HG03571 (cell line): Measurements from ENCODE around the gene ASCL2.

Experiments used
- ATAC-seq: cut with Tn5 transposase; IDR thresholded peaks from one replicate; pipeline ENCODE4 v1.9.1; 2021; ENCODE audit not compliant: unreplicated experiment

Gene ASCL2

DNA sequence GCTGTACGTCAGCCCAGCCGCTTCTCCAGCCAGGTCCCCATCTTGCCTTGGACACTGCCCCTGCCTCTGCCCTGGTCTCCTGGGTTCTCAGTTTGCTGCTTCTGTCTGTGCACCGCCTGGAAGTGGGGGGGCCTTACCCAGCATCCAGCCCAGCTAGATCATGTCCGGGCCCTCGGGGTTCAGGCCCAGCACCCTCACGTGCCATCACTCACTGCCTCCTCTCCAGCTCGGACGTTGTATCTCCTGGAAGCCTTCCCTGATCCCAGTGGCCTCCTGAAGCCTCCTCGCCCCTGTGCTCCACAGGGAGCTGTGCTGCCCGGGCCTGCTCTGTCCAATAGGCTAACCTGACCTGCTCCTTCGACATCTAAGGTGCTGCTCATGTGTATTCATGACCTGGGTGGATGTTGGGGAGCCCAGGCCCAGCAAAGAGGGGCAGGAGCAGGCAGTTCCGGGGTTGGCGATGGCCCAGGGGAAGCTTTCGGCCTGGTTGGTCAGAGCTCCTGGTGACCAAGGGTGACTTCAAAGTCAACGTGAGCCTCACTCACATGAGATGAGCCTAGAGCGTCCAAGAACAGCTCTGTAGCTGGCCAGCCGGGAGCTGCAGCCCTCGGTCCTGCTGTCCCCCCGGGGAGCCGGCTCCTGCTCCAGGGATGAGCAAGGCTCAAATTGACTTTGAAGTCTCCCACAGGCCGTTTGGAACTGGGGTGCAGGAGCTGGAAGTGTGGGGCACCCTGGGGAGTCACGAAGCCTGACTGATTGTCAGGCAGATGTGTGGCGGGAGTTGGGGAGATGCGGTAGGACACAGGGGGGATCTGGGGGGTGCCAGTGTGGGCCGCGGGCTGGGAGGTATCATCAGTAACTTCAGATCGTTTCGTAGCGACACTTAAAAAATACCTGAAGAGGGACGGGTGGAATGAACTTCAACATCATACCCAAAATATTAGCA, 5.2 kb upstream of the ASCL2 start:
- no peak for ATAC-seq

DNA sequence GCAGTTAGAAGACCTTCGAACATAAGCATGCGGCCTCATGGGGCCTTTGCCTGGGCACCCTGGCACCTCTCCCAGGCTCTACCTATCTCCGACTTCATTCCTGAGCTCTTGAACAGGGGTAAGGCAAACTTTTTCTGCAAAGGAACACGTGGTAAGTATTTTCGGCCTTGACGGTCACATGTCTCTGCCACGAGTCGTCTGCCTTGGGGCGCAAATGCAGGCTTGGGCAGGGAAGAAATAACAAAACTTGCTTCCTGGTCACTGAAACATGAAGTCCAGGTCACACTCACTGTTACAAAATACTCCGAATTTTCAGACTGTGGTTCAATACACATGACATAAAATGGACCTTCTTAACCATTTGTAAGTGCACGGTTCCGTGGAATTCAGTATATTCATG, 3.4 kb upstream of the ASCL2 start:
- no peak for ATAC-seq

DNA sequence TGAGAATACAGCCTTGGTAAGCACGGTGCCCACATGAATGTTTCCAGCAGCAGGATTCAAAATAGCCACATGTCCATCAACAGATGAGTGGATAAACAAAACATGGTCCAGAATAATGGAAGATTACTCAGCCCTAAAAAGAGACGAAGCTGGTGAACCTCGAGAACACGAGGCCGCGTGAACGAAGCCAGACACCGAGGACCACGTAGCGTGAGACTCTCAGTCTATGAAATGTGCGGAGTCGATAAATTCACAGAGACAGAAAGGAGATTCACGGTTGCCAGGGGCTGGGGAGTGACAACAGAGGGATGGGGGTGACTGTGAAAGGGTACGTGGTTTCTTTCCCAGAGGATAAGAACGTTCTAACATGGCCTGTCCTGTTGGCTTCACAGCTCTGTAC, 2.9 kb upstream of the ASCL2 start:
- no peak for ATAC-seq

DNA sequence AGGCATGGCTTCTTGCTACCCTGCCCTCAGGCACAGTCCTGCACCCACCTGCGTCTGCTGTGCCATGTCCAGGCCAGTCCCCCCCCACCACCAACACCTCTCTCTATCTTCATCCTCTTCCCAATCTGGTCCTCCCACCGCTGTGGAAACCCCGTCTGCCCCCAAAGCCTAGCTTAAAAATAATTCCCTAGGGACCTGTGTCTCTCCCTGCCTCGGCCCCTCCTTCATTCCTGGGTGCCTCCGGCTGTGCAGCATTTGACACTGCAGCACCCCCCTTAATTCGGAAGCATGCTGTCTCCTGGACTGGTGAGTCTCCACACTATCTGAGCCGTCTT, 2.5 kb upstream of the ASCL2 start:
- no peak for ATAC-seq

DNA sequence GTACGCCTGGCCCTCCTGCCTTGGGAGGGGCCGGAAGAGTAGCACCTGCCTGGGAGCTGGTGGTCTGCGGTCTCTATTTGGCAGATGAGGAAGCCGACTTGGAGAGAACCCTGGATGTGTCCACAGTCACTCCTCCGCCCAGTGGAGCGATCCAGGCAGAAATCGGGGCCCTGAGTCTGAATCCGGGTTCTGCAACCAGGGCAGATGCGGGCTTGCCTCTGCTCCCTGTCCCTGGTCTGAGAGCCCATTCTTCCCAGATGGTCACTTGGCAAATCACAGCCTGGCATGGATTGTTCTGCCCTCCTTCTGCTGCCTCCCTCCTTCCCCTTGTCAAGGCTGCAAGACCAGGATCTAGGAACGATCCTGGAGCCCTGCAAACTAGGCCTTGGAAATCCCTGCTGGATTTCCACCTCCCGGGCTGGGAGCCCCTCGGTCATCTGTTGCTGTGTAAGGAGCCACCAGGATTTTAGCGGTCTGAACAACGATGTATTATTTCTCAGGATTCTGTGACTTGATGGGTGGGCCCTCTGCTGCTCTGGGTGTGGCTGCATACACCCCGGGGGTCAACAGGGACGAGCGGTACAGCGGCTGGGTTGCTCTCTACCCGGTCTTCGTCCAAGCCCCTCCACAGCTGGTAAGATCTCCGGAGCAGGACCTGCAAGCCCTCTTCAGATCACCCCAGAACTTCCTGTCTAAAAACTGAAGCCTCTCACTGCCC, 2.0 kb upstream of the ASCL2 start:
- no peak for ATAC-seq

DNA sequence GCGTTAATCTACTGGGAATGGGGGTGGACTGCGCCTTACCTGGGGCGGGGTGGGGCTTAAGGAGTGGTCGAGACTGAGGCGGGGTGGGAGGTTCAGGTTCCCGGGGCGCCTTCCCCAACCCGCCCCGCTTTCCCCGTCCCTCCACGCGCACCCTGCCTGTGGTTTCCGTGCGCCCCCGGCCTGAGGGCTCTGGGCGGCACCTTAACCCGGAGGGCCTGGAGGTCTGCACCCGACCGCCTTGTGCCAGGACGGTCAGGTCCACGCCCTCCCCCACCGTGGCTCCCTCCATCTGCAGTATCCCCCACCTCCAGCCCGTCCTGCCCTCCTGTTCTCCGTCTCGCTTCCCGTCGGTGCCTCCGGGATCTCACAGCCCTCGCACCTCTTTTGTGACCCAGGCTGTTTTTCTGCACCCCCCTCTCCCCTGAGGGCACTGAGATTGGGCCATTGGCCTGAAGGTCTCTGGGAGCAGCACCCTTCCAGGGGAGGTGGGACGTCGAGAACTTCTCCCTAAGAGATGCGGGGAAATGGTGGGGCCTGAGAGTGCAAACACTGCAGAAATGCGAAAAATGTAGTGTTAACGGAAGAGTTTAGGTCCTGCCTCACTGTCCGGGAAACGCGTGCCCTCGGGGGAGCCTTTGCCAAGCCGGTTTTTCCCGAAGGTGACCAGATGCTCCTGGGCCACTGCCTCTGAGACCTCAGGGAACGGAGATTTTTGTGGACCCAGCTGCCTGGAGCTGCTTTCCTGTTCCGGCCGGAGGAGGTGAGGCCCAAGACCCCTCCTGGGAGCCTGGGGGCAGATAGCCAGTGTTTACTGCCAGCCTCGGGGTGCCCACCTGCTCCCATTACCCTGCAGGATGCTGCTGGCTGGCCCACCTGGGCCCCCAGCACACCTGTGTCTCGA, 1.2 kb upstream of the ASCL2 start:
- no peak for ATAC-seq

DNA sequence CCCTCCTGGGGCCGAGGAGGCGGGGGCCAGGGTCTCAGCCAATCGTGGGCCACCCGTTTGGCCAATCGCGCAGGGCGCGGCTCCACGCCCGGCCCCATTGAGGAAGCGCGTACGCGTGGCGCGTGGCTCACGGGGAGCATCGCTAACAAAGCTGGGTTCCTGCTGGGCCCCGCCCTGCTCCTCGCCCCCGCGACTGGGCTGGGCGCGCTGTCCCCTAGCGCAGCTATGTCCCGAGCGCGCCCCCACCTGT, 614 bp upstream of the ASCL2 start:
- no peak for ATAC-seq

DNA sequence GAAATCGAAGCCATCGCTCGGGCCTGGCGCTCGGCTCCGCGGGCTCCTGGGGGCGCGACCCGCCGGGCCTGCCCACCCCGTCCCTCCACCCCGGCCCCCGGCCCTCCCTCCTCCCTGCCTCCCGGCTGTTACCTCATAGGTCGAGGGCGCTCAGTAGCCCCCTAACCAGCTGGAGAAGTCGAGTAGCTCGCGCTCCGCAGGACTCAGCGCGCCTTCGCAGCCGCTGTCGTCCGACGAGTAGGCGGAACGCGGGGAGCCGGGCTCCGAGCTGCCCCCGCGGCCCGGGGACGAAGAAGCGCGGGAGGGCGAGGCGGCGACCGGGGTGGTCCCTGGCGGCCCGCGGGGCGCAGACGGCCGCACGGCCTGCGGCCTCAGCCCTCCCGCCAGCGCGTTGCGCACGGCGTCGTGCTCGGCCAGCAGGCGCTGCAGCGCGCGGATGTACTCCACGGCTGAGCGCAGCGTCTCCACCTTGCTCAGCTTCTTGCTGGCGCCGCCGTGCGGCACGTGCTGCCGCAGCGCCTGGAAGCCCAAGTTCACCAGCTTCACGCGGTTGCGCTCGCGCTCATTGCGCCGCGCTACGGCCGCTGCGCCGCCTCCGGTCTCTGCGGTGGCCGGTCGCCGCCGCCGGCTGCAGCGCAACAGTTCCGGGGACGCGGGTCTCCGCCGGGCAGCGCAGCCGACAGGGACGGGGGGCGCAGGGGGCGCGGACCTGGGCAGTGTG, 627 bp downstream of the ASCL2 start:
- ATAC-seq, result no peak

- ATAC-seq, result no peak
Measured at GRCh38 chr11:2268729-2269600, 1.4 kb downstream of the ASCL2 start.

DNA sequence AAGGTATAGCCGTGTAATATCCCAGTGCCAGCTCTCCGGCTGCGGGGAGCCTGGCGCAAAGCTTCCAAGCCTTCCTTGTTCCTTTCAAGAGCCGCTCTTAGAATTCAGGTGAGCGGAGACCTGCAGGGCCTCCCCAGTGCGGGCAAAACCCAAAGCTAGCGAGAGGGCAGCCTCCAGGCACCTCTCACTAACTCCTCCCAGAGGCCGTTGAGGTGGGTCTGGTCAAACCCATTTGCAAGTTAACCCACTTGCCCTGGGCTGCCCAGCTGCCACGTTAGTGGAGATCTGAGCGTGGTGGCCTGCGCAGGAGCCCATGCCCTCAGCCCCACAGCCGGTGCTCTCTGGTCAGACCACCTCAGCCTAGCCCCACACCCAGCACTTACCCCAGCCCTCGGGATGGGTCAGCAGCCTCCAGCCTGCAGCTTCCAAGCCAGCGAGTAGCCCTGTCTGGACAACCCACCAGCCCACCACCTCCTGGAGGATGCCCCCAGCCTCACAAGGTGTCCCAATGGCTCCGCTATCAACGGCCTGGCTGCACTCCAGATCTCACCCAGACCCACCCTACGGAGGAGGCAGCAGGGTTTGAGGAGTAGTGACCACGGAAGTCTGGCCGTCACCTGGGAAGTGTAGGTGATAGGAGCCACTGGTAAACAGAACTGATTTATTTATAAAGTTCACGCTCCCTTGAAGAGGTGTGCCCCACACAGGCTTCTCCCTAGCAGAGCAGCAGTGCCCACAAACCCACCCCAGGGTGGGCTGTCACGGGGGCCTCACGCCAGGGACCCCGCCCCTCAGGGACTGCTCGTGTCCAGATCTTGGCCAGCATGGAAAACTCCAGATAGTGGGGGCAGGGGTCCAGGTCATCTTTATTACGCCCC, 2.3 kb downstream of the ASCL2 start:
- ATAC-seq, result no peak

DNA sequence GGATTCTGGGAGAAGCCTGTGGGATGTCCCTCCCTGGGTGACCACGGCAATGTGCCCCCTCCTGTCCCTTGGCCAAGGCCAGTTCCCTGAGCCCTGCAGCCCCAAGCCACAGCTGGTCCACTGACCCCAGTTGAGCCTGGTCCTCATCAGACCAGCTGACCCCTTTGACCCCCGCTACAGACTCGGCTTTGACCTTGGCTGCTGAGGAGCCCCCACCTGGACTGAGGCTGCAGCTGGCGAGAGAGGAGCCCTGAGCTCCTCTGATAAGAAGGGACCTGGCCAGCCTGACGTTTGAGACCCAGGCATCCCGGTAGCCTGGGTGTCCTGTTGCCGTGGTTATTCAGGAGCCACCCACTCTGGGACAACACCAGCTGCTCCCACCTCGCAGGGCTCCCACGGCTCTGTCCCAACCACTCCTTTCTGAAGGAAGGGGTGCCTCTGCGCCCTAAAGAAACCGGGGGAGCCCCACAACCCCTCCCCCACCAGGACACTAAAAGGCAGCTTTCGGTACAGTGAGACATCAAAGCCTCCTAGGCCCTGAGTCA, 3.0 kb downstream of the ASCL2 start:
- no peak for ATAC-seq

DNA sequence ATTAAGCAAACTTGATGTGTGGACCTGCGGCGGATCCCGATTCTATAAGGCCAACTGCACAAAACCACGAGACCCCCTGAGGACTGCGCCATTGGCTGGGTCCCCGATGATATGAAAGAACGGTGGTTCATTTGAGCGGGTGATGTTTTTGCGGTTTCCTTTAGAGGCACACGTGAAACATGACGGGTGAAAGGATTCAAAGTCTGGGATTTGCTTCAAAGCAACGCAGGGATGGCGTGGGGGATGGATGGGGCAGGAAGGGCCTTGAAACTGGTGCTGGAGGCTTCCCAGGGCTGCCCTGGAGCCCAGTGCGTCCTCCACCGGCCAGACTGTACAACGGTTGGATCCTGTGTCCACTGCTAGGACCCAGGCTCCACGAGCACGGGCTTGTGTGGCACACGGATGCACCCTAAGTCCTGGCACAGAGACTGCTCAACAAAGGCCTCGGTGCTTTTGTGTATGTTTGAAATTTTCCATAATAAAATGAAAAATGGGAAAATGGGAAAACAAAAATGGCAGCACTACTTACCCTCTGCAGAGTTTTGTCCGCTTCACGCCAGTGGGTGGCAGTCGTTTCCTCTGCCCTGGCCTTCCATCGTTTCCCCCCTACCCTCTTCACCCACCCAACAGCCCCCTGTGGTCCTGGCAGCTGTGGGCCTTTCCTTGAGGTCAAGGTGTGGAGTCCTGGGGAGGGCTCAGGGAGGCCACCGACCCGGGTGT, 3.6 kb downstream of the ASCL2 start:
- ATAC-seq, result no peak

DNA sequence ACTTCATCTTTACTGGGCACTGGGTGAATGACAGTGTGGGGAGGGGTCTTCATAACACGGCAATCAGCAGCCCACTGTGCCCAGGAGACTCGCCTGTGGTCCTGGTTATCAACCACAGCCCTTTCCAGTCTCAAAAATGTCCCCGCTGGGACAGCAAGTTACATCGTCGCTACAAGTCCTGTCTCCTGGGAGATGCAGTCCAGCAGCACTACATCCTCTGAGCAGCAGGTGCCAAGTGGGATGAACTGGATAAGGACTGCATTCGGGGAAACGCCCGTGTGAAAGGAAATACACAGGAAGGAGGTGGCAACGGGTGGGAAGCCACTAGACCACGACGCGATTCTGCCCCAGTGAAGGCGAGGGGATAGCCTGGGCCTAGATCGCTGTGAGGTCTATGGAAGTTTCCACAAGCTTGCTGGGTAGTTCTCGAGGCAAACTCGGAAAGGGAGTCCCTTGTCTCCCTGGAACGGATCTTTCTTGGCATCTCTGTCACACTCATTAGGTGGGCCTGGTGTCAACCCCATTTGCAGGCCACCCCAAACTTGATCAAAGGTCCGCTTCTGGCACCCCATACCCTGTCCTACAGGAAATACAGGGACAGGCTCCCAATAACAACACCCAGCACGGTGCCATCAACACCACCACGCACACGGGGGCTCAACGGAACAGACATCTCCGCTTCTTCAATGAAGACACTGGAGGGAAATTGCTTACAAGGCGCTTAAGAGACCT, 4.4 kb downstream of the ASCL2 start:
- ATAC-seq, result no peak

DNA sequence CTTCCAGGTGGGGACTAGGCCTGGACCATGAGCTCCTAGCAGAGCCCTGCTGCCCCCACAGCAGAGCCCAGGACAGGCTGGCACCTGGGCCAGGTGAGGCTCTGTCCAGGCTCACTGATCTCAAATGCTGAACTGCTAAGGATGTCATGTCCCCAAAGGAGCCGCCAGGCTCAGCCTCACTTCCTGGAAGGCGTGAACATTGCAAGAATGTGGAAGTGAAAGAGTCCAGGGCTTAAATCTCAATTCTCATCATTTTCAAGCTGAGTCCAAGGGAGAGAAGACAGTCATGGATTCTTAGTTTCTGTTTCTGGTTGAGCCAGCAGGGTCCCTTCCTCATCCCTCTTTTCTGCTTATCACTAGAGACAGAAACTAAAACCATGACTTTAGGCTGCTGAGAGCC, 5.0 kb downstream of the ASCL2 start:
- no peak for ATAC-seq

GRCh38 chr11:2264366-2265053, 5.9 kb downstream of the ASCL2 start:
- no peak for ATAC-seq

DNA sequence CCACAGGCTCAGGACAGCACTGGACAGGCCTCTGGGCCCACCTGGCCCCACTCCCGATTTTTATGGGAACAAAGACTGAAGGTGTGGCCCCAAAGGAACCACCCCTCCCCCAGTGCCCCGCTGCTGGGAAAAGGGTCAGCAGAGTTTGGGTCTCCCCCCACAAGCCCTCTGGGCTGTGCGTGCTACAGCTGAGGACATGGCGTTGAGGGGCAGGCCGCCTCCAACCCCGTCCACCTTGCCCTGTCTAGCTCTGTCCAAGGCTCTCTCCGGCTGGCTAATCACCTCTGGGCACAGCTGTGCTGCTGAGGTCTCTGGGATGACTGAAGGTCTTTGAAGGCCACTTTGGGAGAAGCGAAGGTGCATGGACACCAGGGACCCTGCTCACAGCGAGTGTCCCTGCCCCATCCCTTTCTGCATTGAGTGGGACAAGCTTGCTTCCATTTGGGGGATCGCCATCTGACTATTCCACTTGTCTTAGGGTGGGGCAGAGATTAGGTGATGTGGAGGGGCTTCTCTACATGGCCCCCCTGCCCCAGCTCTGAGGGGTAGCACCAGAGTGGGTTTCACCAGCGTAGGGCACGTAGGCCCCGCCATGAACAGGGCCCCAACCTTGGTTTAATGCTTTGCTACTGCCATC, 6.5 kb downstream of the ASCL2 start:
- no peak for ATAC-seq
